DOHH2 (cell line): ENCODE results near the gene PARP16.

ENCODE experiments used
- H3F3A ChIP-seq: fragments of 200-600 bp; sonication (generic), shearing (Covaris generic); 2 replicates; pipeline ENCODE4 v1.6.0; 2016; ENCODE audit warnings: antibody characterized with exemption, mild to moderate bottlenecking; ENCODE audit not compliant: control insufficient read depth, insufficient read depth
- H3K27ac ChIP-seq: fragments of 200-600 bp; sonication (generic); 2 replicates; pipeline ENCODE4 v1.5.1; 2014; ENCODE audit warnings: low read depth, mild to moderate bottlenecking, low read length, moderate library complexity
- H3K27me3 ChIP-seq: fragments of 200-600 bp; sonication (generic); 2 replicates; pipeline ENCODE4 v1.6.1; 2014; ENCODE audit warnings: mild to moderate bottlenecking, low read length, mixed read lengths; ENCODE audit not compliant: control insufficient read depth
- H3K36me3 ChIP-seq: fragments of 200-600 bp; sonication (generic); 2 replicates; pipeline ENCODE4 v1.6.1; 2014; ENCODE audit warnings: mild to moderate bottlenecking, low read length, moderate library complexity, mixed read lengths; ENCODE audit not compliant: control insufficient read depth
- H3K4me1 ChIP-seq: fragments of 200-600 bp; sonication (generic); 2 replicates; pipeline ENCODE4 v1.6.1; 2014; ENCODE audit warnings: mild to moderate bottlenecking, low read length, mixed read lengths; ENCODE audit not compliant: control insufficient read depth
- H3K4me2 ChIP-seq: fragments of 200-600 bp; sonication (generic); 2 replicates; pipeline ENCODE4 v1.6.0; 2014; ENCODE audit warnings: mild to moderate bottlenecking, low read length, moderate library complexity
- H3K4me3 ChIP-seq: fragments of 200-600 bp; sonication (generic); 2 replicates; pipeline ENCODE4 v1.5.1; 2014; ENCODE audit warnings: mild to moderate bottlenecking, low read length, mixed read lengths
- H3K79me2 ChIP-seq: fragments of 200-600 bp; sonication (generic); 2 replicates; pipeline ENCODE4 v1.6.1; 2014; ENCODE audit warnings: mild to moderate bottlenecking, low read length, mixed read lengths; ENCODE audit not compliant: control insufficient read depth
- H3K9me2 ChIP-seq: fragments of 200-600 bp; sonication (generic); replicated peaks from 2 replicates; pipeline ENCODE4 v1.6.1; 2014; ENCODE audit warnings: mild to moderate bottlenecking, low read length, mixed read lengths; ENCODE audit not compliant: control insufficient read depth
- H3K9me3 ChIP-seq: fragments of 200-600 bp; sonication (generic); 2 replicates; pipeline ENCODE4 v1.6.1; 2014; ENCODE audit warnings: antibody characterized with exemption, low read length, mixed read lengths; ENCODE audit not compliant: control insufficient read depth, insufficient read depth
- H4K20me1 ChIP-seq: fragments of 200-600 bp; sonication (generic); 2 replicates; pipeline ENCODE4 v1.6.0; 2014; ENCODE audit warnings: low read depth, mild to moderate bottlenecking, antibody characterized with exemption, low read length, moderate library complexity; ENCODE audit not compliant: control insufficient read depth, insufficient read depth
- EZH2phosphoT487 ChIP-seq: fragments of 200-600 bp; sonication (generic); IDR thresholded peaks from 2 replicates; pipeline ENCODE4 v1.6.1; 2017; ENCODE audit warnings: borderline replicate concordance, mild to moderate bottlenecking, antibody characterized with exemption, low read length, moderate library complexity, mixed read lengths
- TF ChIP-seq, protein P1 (sequence below): fragments of 200-600 bp; sonication (generic); IDR thresholded peaks from one replicate; pipeline ENCODE4 v1.5.1; 2014; ENCODE audit warnings: antibody characterized with exemption, mild to moderate bottlenecking, low read depth, low read length; ENCODE audit not compliant: poor library complexity, severe bottlenecking

The PARP16 gene

DNA sequence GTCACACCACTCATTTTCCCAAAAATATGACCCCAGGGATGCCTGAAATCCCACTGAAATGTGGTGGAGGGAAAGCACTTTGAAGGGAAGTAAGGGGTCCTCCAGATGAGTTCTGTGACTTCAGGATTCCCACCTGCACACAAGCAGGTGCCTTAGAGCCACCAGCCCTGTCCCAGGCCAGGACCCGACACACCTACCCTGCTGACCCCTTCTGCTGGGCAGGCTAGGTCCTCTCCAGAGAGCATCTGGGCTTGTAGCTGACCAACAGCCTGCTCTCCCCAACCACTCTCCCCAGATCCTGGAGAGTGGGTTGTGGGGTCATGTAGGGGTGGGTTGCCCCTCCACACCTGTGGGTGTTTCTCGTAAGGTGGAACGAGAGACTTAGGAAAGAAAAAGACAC, 60.5 kb downstream of the PARP16 start:
- H3K36me3 ChIP-seq = no peaks in the 10 kb centered on the region
- no peaks in the 10 kb centered on the region for H3K4me1 ChIP-seq
- TF ChIP-seq, protein P1, sequence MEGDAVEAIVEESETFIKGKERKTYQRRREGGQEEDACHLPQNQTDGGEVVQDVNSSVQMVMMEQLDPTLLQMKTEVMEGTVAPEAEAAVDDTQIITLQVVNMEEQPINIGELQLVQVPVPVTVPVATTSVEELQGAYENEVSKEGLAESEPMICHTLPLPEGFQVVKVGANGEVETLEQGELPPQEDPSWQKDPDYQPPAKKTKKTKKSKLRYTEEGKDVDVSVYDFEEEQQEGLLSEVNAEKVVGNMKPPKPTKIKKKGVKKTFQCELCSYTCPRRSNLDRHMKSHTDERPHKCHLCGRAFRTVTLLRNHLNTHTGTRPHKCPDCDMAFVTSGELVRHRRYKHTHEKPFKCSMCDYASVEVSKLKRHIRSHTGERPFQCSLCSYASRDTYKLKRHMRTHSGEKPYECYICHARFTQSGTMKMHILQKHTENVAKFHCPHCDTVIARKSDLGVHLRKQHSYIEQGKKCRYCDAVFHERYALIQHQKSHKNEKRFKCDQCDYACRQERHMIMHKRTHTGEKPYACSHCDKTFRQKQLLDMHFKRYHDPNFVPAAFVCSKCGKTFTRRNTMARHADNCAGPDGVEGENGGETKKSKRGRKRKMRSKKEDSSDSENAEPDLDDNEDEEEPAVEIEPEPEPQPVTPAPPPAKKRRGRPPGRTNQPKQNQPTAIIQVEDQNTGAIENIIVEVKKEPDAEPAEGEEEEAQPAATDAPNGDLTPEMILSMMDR = no peak
- no peak for TF ChIP-seq EZH2phosphoT487
- no peak overlapping the region for H3K4me3 ChIP-seq
- H3K79me2 ChIP-seq = no peaks in the 10 kb centered on the region
- 0 out of 2 replicates have a peak, but pooled peaks cover 4% of the 10 kb centered on the region for H3K27me3 ChIP-seq
- no peaks in the 10 kb centered on the region for H3K9me3 ChIP-seq
- no peaks in the 10 kb centered on the region for H4K20me1 ChIP-seq
- H3K4me2 ChIP-seq = no peak overlapping the region
- no peaks in the 10 kb centered on the region for H3K9me2 ChIP-seq
- H3F3A ChIP-seq = no peaks in the 10 kb centered on the region
- H3K27ac ChIP-seq = no peak overlapping the region

DNA sequence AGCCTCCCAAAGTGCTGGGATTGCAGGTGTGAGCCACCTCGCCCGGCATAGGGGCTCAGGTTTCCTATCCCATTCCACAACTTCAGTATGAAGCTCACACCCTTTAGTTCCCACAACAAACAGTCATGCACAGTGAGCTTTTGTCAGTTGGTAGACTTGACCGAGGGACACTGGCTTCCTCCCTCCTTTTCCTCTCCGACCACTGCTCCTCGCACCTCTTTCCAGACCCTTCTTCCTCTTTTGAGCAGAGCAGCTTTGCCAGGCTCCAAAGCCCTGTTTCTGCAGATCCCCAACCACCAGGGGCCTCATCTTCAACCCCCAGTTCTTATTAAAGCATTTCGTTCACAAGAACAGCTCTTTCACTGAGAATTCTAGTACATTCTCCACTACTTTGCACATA, 62.7 kb downstream of the PARP16 start:
- Histone ChIP-seq H3K4me1 (no peaks in the 10 kb centered on the region), H3K36me3 (no peaks in the 10 kb centered on the region), H4K20me1 (no peaks in the 10 kb centered on the region), H3K4me2 (no peak overlapping the region), H3K27ac (no peak overlapping the region), H3F3A (no peaks in the 10 kb centered on the region), H3K9me2 (no peaks in the 10 kb centered on the region), H3K4me3 (no peak overlapping the region), H3K9me3 (no peaks in the 10 kb centered on the region), H3K79me2 (no peaks in the 10 kb centered on the region), H3K27me3 (0 out of 2 replicates have a peak, but pooled peaks cover 4% of the 10 kb centered on the region)
- TF ChIP-seq, protein P1 = no peak
- no peak for TF ChIP-seq EZH2phosphoT487

DNA sequence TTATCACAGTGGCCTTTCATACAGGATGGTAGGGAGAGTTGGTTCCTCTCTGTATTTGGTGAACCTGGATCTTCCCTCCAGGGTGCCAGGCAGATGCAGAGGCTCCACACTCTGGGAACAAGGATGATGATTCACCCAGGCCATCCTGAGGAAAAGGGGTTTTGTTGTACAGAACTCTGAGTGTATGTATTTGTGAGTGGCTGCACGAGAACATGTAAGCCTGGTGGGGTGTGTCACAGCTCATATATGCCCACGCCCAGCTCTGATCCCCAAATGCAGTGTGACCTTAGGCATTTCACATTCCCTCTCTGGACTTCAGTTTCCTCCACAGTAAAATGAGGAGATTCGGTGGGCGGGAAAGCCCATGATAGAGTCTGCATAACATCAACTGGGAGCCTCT, 63.8 kb downstream of the PARP16 start:
- Histone ChIP-seq H3K4me3 (no peak overlapping the region), H3K4me2 (no peak overlapping the region), H3K9me2 (no peaks in the 10 kb centered on the region), H3K4me1 (no peaks in the 10 kb centered on the region), H3K27me3 (0 out of 2 replicates have a peak, but pooled peaks cover 4% of the 10 kb centered on the region), H3K79me2 (no peaks in the 10 kb centered on the region), H3K36me3 (no peaks in the 10 kb centered on the region), H4K20me1 (no peaks in the 10 kb centered on the region), H3K27ac (no peak overlapping the region), H3F3A (no peaks in the 10 kb centered on the region), H3K9me3 (no peaks in the 10 kb centered on the region)
- TF ChIP-seq, protein P1 = no peak
- TF ChIP-seq EZH2phosphoT487 = no peak
